Ishikawa (cell line): ENCODE results near the gene MAGI2.

ENCODE experiments used
- CREB1 ChIP-seq: IDR thresholded peaks from 2 replicates; pipeline ENCODE4 v1.6.1; 2012; ENCODE audit warnings: low read depth
- EGR1 ChIP-seq: IDR thresholded peaks from 2 replicates; pipeline ENCODE4 v1.6.1; 2012
- EP300 ChIP-seq: IDR thresholded peaks from 2 replicates; pipeline ENCODE4 v1.6.1; 2012; ENCODE audit warnings: borderline replicate concordance
- FOXM1 ChIP-seq: IDR thresholded peaks from 2 replicates; pipeline ENCODE4 v1.6.1; 2012; ENCODE audit warnings: low read depth, borderline replicate concordance
- MAX ChIP-seq: IDR thresholded peaks from 2 replicates; pipeline ENCODE4 v1.6.1; 2012
- NFIC ChIP-seq: IDR thresholded peaks from 2 replicates; pipeline ENCODE4 v1.6.1; 2012
- RAD21 ChIP-seq: IDR thresholded peaks from 2 replicates; pipeline ENCODE4 v1.6.1; 2012; ENCODE audit warnings: low read depth
- REST ChIP-seq: IDR thresholded peaks from 2 replicates; pipeline ENCODE4 v1.6.1; 2012; ENCODE audit warnings: low read depth, mild to moderate bottlenecking
- TAF1 ChIP-seq: IDR thresholded peaks from 2 replicates; pipeline ENCODE4 v1.6.1; 2012; ENCODE audit warnings: low read depth, mild to moderate bottlenecking
- TCF12 ChIP-seq: IDR thresholded peaks from 2 replicates; pipeline ENCODE4 v1.6.1; 2012; ENCODE audit warnings: low read depth
- YY1 ChIP-seq: IDR thresholded peaks from 2 replicates; pipeline ENCODE4 v1.6.1; 2012; ENCODE audit warnings: low read depth
- ZBTB7A ChIP-seq: IDR thresholded peaks from 2 replicates; pipeline ENCODE4 v1.6.1; 2012; ENCODE audit warnings: low read depth
- TF ChIP-seq, protein P1 (sequence below): IDR thresholded peaks from 2 replicates; pipeline ENCODE4 v1.6.1; 2012

DNA sequence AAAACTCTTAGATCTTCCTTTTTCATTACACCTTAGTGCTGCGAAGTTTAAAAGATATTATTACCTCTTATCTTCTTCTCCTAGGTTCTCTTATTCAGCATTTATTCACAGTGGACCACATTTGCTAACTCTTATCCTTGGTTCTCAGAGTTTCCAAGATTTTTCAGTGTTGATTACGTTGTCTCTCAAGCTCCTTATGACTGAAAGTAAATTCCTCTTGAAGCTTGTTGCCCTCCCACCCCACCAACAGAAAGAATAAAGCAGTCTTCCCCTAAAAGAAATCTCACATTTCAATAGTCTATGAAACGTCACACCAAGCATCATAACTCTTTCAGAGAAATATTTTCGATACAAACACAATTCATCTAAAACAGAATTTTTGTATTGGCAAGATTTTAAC is 362.5 kb downstream of the MAGI2 start:
- TF ChIP-seq TAF1 (no peak), EP300 (no peak), ZBTB7A (no peak), REST (no peak), TCF12 (no peak), YY1 (no peak), NFIC (no peak), FOXM1 (no peak), EGR1 (no peak), CREB1 (no peak), RAD21 (no peak), MAX (no peak)
- TF ChIP-seq, protein P1, sequence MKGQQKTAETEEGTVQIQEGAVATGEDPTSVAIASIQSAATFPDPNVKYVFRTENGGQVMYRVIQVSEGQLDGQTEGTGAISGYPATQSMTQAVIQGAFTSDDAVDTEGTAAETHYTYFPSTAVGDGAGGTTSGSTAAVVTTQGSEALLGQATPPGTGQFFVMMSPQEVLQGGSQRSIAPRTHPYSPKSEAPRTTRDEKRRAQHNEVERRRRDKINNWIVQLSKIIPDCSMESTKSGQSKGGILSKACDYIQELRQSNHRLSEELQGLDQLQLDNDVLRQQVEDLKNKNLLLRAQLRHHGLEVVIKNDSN: no peak
